ENCODE results near the gene LTF. TPM values are rescaled to one million over a fixed set of nuclear protein-coding genes. Genes with fewer than 3 reads are reported as not detected.

LTF gene
- total and polyA plus RNA-seq, 9 of the 15 experiments (the other 6 are each of a cell fraction or from before 2014, with no cell fraction given), result 0.07 TPM; not detected in 8

- TF ChIP-seq MYBL2 (IDR thresholded peaks at IDR 0.05; ENCODE audit: low read depth), result no peak
- TF ChIP-seq MYBL2 (CRISPR knock-in tag; IDR thresholded peaks at IDR 0.05; ENCODE audit: borderline replicate concordance), result no peak
- TF ChIP-seq ADNP (tag; IDR thresholded peaks at IDR 0.05), result no peak
- TF ChIP-seq ETS2 (tag; IDR thresholded peaks at IDR 0.05; ENCODE audit: borderline replicate concordance, poor library complexity, severe bottlenecking), result no peak
- TF ChIP-seq RBM25 (IDR thresholded peaks at IDR 0.05; ENCODE audit: low read depth, low read length, severe bottlenecking), result peak; percentile 38
- no peak for TF ChIP-seq SLC30A9 (CRISPR knock-in tag; IDR thresholded peaks at IDR 0.05)
- no peak for TF ChIP-seq MEIS2 (IDR thresholded peaks at IDR 0.05; ENCODE audit: partially characterized antibody)
- peak in 1 of 2 experiments; percentile 40; a peak in 3 of 4 replicates for TF ChIP-seq RAD21 (CRISPR knock-in tag; conservative IDR thresholded peaks at IDR 0.05 in 1 of 2, IDR thresholded peaks at IDR 0.05 in 1 of 2)
- no peak for TF ChIP-seq POLR2AphosphoS2 (IDR thresholded peaks at IDR 0.05; ENCODE audit: low read length)
- no peak for TF ChIP-seq ZKSCAN1 (IDR thresholded peaks at IDR 0.05; ENCODE audit: low read depth, low read length)
- TF ChIP-seq CREB3L1 (IDR thresholded peaks at IDR 0.05; ENCODE audit: borderline replicate concordance, low read depth), result no peak
- TF ChIP-seq ZNF121 (CRISPR knock-in tag; conservative IDR thresholded peaks at IDR 0.05), result peak; percentile 76
Measured at GRCh38 chr3:46483825-46484224, 19.1 kb upstream of the LTF start (continued).

All from K562 (cell line).